ENCODE results near the gene HERC5. TPM values are rescaled to one million over a fixed set of nuclear protein-coding genes. Genes with fewer than 3 reads are reported as not detected.

Gene HERC5
- total and polyA plus RNA-seq, 9 donors, result 10.5 to 20.9 (median 18.6) TPM

- no peak for DNase-seq
- Histone ChIP-seq H3K4me3 (no peak overlapping the region), H3K36me3 (no peaks in the 10 kb centered on the region), H3K9me3 (no peaks in the 10 kb centered on the region), H3K27me3 (no peaks in the 10 kb centered on the region), H3K4me1 (ENCODE audit: insufficient read depth) (no peaks in the 10 kb centered on the region), H3K27ac (no peak overlapping the region)
- intact Hi-C loops (cut with DNase I), result loop anchor here (5.0 to 10.0 kb wide), 4 partner anchors 143 to 483 kb away; partner anchors contain the start of gene HERC6 (in 1 of the 4)
- TF ChIP-seq CTCF (IDR thresholded peaks at IDR 0.05), result no peak
- no peak for TF ChIP-seq EP300 (IDR thresholded peaks at IDR 0.05)
- no peak for TF ChIP-seq POLR2A (IDR thresholded peaks at IDR 0.05)
- 69 to 75% (median 74%) methylated on average over 3 of the region's 3 CpGs for WGBS, 3 donors
These were observed 60.9 kb downstream of the HERC5 start for GRCh38 chr4:88517825-88518224.

GRCh38 chr4:88518911-88519310, 62.0 kb downstream of the HERC5 start:
- H3K27me3 ChIP-seq, result no peaks in the 10 kb centered on the region
- H3K36me3 ChIP-seq, result no peaks in the 10 kb centered on the region
- no peaks in the 10 kb centered on the region for H3K9me3 ChIP-seq
- no peak overlapping the region for H3K4me3 ChIP-seq
- DNase-seq, result no peak
- H3K27ac ChIP-seq, result no peak overlapping the region
- TF ChIP-seq CTCF (IDR thresholded peaks at IDR 0.05) (no peak), EP300 (IDR thresholded peaks at IDR 0.05) (no peak), POLR2A (IDR thresholded peaks at IDR 0.05) (no peak)
- intact Hi-C loops (cut with DNase I), result loop anchor here (5.0 to 10.0 kb wide), 4 partner anchors 144 to 484 kb away; partner anchors contain the start of gene HERC6 (in 1 of the 4)
- WGBS, 3 donors, result 88 to 92% (median 92%) methylated on average over 6 of the region's 6 CpGs
- H3K4me1 ChIP-seq (ENCODE audit: insufficient read depth), result no peaks in the 10 kb centered on the region

GRCh38 chr4:88522702-88523324, 65.9 kb downstream of the HERC5 start:
- Histone ChIP-seq H3K27ac (peak overlapping the region; percentile 76 to 90), H3K27me3 (no peaks in the 10 kb centered on the region), H3K9me3 (no peaks in the 10 kb centered on the region), H3K4me1 (ENCODE audit: insufficient read depth) (peaks cover 6% of the 10 kb centered on the region), H3K4me3 (peak overlapping the region; percentile 96), H3K36me3 (no peaks in the 10 kb centered on the region)
- TF ChIP-seq CTCF (IDR thresholded peaks at IDR 0.05) (no peak), EP300 (IDR thresholded peaks at IDR 0.05) (no peak), POLR2A (IDR thresholded peaks at IDR 0.05) (no peak)
- peak; percentile 19 to 60 (median 47) for DNase-seq
- intact Hi-C loops (cut with DNase I), result loop anchor here in 1 of 4 donors (10.0 kb wide), 1 partner anchor 142 kb away; no protein-coding TSS in a partner anchor
- WGBS, 3 donors, result 0 to 1% (median 1%) methylated on average over 28 of the region's 28 CpGs

GRCh38 chr4:88523325-88524129, 66.6 kb downstream of the HERC5 start, which contains the start of gene PYURF:
TSS of gene PYURF (minus strand) at chr4:88523776. CDS start at chr4:88523700, 76 bp downstream.
- TF ChIP-seq POLR2A (IDR thresholded peaks at IDR 0.05) (peak; percentile 87), CTCF (IDR thresholded peaks at IDR 0.05) (peak in 1 of 3 donors; percentile 11), EP300 (IDR thresholded peaks at IDR 0.05) (peak; percentile 9)
- intact Hi-C loops (cut with DNase I), result loop anchor here in 1 of 4 donors (10.0 kb wide), 1 partner anchor 141 kb away; no protein-coding TSS in a partner anchor
- WGBS, 3 donors, result 0 to 1% (median 0%) methylated on average over 28 to 68 of the region's 68 CpGs

More at GRCh38 chr4:88523325-88524129, 66.6 kb downstream of the HERC5 start, which contains the start of gene PYURF:
- peak within 1 kb of the TSS; percentile 76 to 90 for H3K27ac ChIP-seq
- H3K36me3 ChIP-seq, result no peaks in the 10 kb centered on the region
- H3K27me3 ChIP-seq, result no peaks in the 10 kb centered on the region
- peaks cover 6% of the 10 kb centered on the region for H3K4me1 ChIP-seq (ENCODE audit: insufficient read depth)
- H3K9me3 ChIP-seq, result no peaks in the 10 kb centered on the region
- DNase-seq, result peak; percentile 94 to 97 (median 95)
- H3K4me3 ChIP-seq, result peak within 1 kb of the TSS; percentile 96
